H9 (cell line): ENCODE measurements around the gene CACNA1A. TPM values are rescaled to one million over a fixed set of nuclear protein-coding genes. Genes with fewer than 3 reads are reported as not detected.

Source experiments
- DNase-seq: peaks from one replicate; pipeline ENCODE4 v3.0.0-alpha.2; 2017
- H2AFZ ChIP-seq: one replicate; pipeline ENCODE4 v1.6.1; 2013; ENCODE audit warnings: mild to moderate bottlenecking, low read length, control low read depth, moderate library complexity
- H2AK5ac ChIP-seq: 2 replicates; pipeline ENCODE4 v1.6.1; 2013; ENCODE audit warnings: low read length, control low read depth, mixed read lengths; ENCODE audit not compliant: insufficient read length
- H2BK120ac ChIP-seq: one replicate; pipeline ENCODE4 v1.6.1; 2013; ENCODE audit warnings: low read depth, mild to moderate bottlenecking, low read length, control low read depth, inconsistent platforms; ENCODE audit not compliant: poor library complexity, severe bottlenecking
- H2BK12ac ChIP-seq: 2 replicates; pipeline ENCODE4 v1.6.1; 2013; ENCODE audit warnings: low read length, control low read depth, mixed read lengths, low read depth; ENCODE audit not compliant: insufficient read length
- H2BK15ac ChIP-seq: 2 replicates; pipeline ENCODE4 v1.6.1; 2013; ENCODE audit warnings: low read depth, low read length, control low read depth
- H2BK20ac ChIP-seq: one replicate; pipeline ENCODE4 v1.6.1; 2013; ENCODE audit warnings: low read depth, mild to moderate bottlenecking, low read length, control low read depth, inconsistent platforms; ENCODE audit not compliant: poor library complexity, severe bottlenecking
- H2BK5ac ChIP-seq: 2 replicates; pipeline ENCODE4 v1.6.1; 2013; ENCODE audit warnings: low read length, control low read depth, mixed read lengths; ENCODE audit not compliant: insufficient read length
- H3K14ac ChIP-seq: 2 replicates; pipeline ENCODE4 v1.6.1; 2013; ENCODE audit warnings: low read length, control low read depth; ENCODE audit not compliant: insufficient read depth
- H3K18ac ChIP-seq: 2 replicates; pipeline ENCODE4 v1.6.1; 2013; ENCODE audit warnings: low read depth, mild to moderate bottlenecking, mixed read lengths, low read length, control low read depth; ENCODE audit not compliant: insufficient read length
- H3K23ac ChIP-seq: 2 replicates; pipeline ENCODE4 v1.6.1; 2013; ENCODE audit warnings: low read length, control low read depth, mixed read lengths, low read depth; ENCODE audit not compliant: insufficient read length
- H3K23me2 ChIP-seq: 2 replicates; pipeline ENCODE4 v1.6.1; 2013; ENCODE audit warnings: low read depth, mild to moderate bottlenecking, mixed read lengths, low read length, control low read depth; ENCODE audit not compliant: insufficient read length, poor library complexity, severe bottlenecking
- H3K27ac ChIP-seq: 2 replicates; pipeline ENCODE4 v1.5.1; 2013; ENCODE audit warnings: low read length, control low read depth, mixed read lengths, low read depth; ENCODE audit not compliant: insufficient read length
- H3K27me3 ChIP-seq: 2 replicates; pipeline ENCODE4 v1.6.1; 2013; ENCODE audit warnings: low read length, control low read depth, inconsistent platforms; ENCODE audit not compliant: insufficient read depth
- H3K4ac ChIP-seq: 2 replicates; pipeline ENCODE4 v1.6.1; 2013; ENCODE audit warnings: low read depth, mild to moderate bottlenecking, control low read depth, inconsistent platforms, low read length, moderate library complexity
- H3K4me1 ChIP-seq: 2 replicates; pipeline ENCODE4 v1.6.1; 2013; ENCODE audit warnings: low read length, control low read depth, inconsistent platforms; ENCODE audit not compliant: insufficient read depth
- H3K4me2 ChIP-seq: 2 replicates; pipeline ENCODE4 v1.6.1; 2013; ENCODE audit warnings: low read length, control low read depth, mixed read lengths; ENCODE audit not compliant: insufficient read length, insufficient read depth
- H3K56ac ChIP-seq: 2 replicates; pipeline ENCODE4 v1.6.1; 2013; ENCODE audit warnings: low read depth, mild to moderate bottlenecking, mixed read lengths, low read length, control low read depth; ENCODE audit not compliant: insufficient read length
- H3K79me1 ChIP-seq: 2 replicates; pipeline ENCODE4 v1.6.1; 2013; ENCODE audit warnings: low read depth, mild to moderate bottlenecking, moderate library complexity, low read length, control low read depth, inconsistent platforms; ENCODE audit not compliant: insufficient read depth, poor library complexity, severe bottlenecking
- H3K79me2 ChIP-seq: 2 replicates; pipeline ENCODE4 v1.6.1; 2013; ENCODE audit warnings: low read length, control low read depth, inconsistent platforms; ENCODE audit not compliant: insufficient read depth
- H3K9ac ChIP-seq: 2 replicates; pipeline ENCODE4 v1.6.1; 2013; ENCODE audit warnings: low read length, control low read depth, mixed read lengths; ENCODE audit not compliant: insufficient read length; ENCODE audit errors: extremely low read depth
- H3K9me3 ChIP-seq: one replicate; pipeline ENCODE4 v1.6.1; 2013; ENCODE audit warnings: low read depth, low read length, inconsistent platforms; ENCODE audit not compliant: control insufficient read depth
- H3T11ph ChIP-seq: one replicate; pipeline ENCODE4 v1.6.1; 2013; ENCODE audit warnings: mild to moderate bottlenecking, low read length, control low read depth, inconsistent platforms
- H4K20me1 ChIP-seq: one replicate; pipeline ENCODE4 v1.6.1; 2013; ENCODE audit not compliant: control insufficient read depth, insufficient read length, insufficient read depth
- H4K5ac ChIP-seq: 2 replicates; pipeline ENCODE4 v1.6.1; 2013; ENCODE audit warnings: low read depth, mild to moderate bottlenecking, mixed read lengths, low read length, control low read depth; ENCODE audit not compliant: insufficient read length
- H4K8ac ChIP-seq: replicated peaks from 2 replicates; pipeline ENCODE4 v1.6.1; 2013; ENCODE audit warnings: low read length, control low read depth, mixed read lengths, low read depth; ENCODE audit not compliant: insufficient read length
- H4K91ac ChIP-seq: 2 replicates; pipeline ENCODE4 v1.6.1; 2013; ENCODE audit warnings: low read depth, mild to moderate bottlenecking, moderate library complexity, mixed read lengths, low read length, control low read depth; ENCODE audit not compliant: insufficient read length
- H3K27ac Mint-ChIP-seq, 3 experiments: 2 replicates in 2 of 3; 3 replicates in 1 of 3; pipeline ENCODE4 v1.8.0; 2020 to 2021; ENCODE audit warnings: mixed read lengths in 3 of 3, mild to moderate bottlenecking in 1 of 3, moderate library complexity in 1 of 3
- H3K27me3 Mint-ChIP-seq: 2 replicates; pipeline ENCODE4 v1.8.0; 2021; ENCODE audit warnings: low read depth, mild to moderate bottlenecking, moderate library complexity, mixed read lengths
- H3K36me3 Mint-ChIP-seq, 3 experiments: 2 replicates in 2 of 3; 3 replicates in 1 of 3; pipeline ENCODE4 v1.8.0; 2020 to 2021; ENCODE audit warnings: low read depth in 3 of 3, mixed read lengths in 3 of 3; ENCODE audit not compliant: insufficient read depth in 1 of 3
- H3K4me1 Mint-ChIP-seq, 2 experiments: 2 replicates each; pipeline ENCODE4 v1.8.0; 2020; ENCODE audit warnings: mixed read lengths in 2 of 2
- H3K4me3 Mint-ChIP-seq, 2 experiments: 2 replicates in 1 of 2; 3 replicates in 1 of 2; pipeline ENCODE4 v1.8.0; 2020 to 2021; ENCODE audit warnings: mild to moderate bottlenecking in 2 of 2, mixed read lengths in 2 of 2, moderate library complexity in 1 of 2
- H3K9me3 Mint-ChIP-seq, 2 experiments: 2 replicates in 1 of 2; 3 replicates in 1 of 2; pipeline ENCODE4 v1.8.0; 2020; ENCODE audit warnings: mild to moderate bottlenecking in 2 of 2, mixed read lengths in 2 of 2, moderate library complexity in 1 of 2
- WGBS: extraction: QIAGEN DNeasy Blood & Tissue Kit; methylation state at CpG from one replicate; pipeline ENCODE4 v1.1.7; 2013; ENCODE audit warnings: missing lambda C conversion rate, low lambda C conversion rate, mixed read lengths; ENCODE audit not compliant: insufficient read length; ENCODE audit errors: extremely low coverage; 5-methylcytosine and 5-hydroxymethylcytosine counted together
- total RNA-seq: library from RNA; stranded (reverse); gene quantifications from 2 replicates; pipeline ENCODE4 v1.2.1, GENCODE V29; 2021
- TF ChIP-seq, protein P1 (sequence below): fragments of 200-600 bp; sonication (generic); conservative IDR thresholded peaks from 3 replicates; pipeline ENCODE4 v1.8.0; 2021; ENCODE audit warnings: antibody characterized with exemption, mild to moderate bottlenecking

The CACNA1A gene
- total RNA-seq, 1 experiment from 2014 or later, result 8.0 TPM

GRCh38 chr19:13269348-13269747, 236.9 kb downstream of the CACNA1A start:
- no peak overlapping the region for H3K23ac ChIP-seq
- no peaks in the 10 kb centered on the region for H3K79me2 ChIP-seq
- H3K4me1 Mint-ChIP-seq, result peaks cover 0 to 6% of the 10 kb centered on the region in 2 experiments; a peak in 2 of 4 replicates

More at GRCh38 chr19:13269348-13269747, 236.9 kb downstream of the CACNA1A start:
- H2BK15ac ChIP-seq, result no peak overlapping the region
- DNase-seq, result no peak
- no peaks in the 10 kb centered on the region for H3K79me1 ChIP-seq
- no peak overlapping the region for H3K18ac ChIP-seq
- Mint-ChIP-seq H3K27ac (peak overlapping the region in 1 of 3 experiments; percentile 94; a peak in 1 of 7 replicates), H3K36me3 (peaks cover 0 to 33% (median 29%) of the 10 kb centered on the region in 3 experiments; a peak in 5 of 7 replicates), H3K4me3 (no peak overlapping the region), H3K27me3 (peaks cover 3% of the 10 kb centered on the region; the same call in 1 of the 2 replicates), H3K9me3 (peaks cover 15 to 27% of the 10 kb centered on the region in 2 experiments)
- no peaks in the 10 kb centered on the region for H3K9me3 ChIP-seq
- no peaks in the 10 kb centered on the region for H4K20me1 ChIP-seq
- H2BK12ac ChIP-seq, result no peak overlapping the region
- no peak overlapping the region for H3K27ac ChIP-seq
- H3K9ac ChIP-seq, result no peak overlapping the region
- no peak overlapping the region for H4K5ac ChIP-seq
- H3T11ph ChIP-seq, result no peak overlapping the region
- no peaks in the 10 kb centered on the region for H3K23me2 ChIP-seq
- H2BK20ac ChIP-seq, result no peak overlapping the region
- no peaks in the 10 kb centered on the region for H3K4me1 ChIP-seq
- no peak overlapping the region for H3K56ac ChIP-seq
- H4K91ac ChIP-seq, result no peak overlapping the region
- H3K14ac ChIP-seq, result no peak overlapping the region
- H3K4me2 ChIP-seq, result no peak overlapping the region
- H3K27me3 ChIP-seq, result no peaks in the 10 kb centered on the region
- no peak overlapping the region for H2BK120ac ChIP-seq
- no peak overlapping the region for H3K4ac ChIP-seq
- no CpG with 5 or more reads among the region's 10 CpGs for WGBS
- H2AK5ac ChIP-seq, result no peak overlapping the region
- no peak overlapping the region for H4K8ac ChIP-seq
- no peak overlapping the region for H2AFZ ChIP-seq
- TF ChIP-seq, protein P1, sequence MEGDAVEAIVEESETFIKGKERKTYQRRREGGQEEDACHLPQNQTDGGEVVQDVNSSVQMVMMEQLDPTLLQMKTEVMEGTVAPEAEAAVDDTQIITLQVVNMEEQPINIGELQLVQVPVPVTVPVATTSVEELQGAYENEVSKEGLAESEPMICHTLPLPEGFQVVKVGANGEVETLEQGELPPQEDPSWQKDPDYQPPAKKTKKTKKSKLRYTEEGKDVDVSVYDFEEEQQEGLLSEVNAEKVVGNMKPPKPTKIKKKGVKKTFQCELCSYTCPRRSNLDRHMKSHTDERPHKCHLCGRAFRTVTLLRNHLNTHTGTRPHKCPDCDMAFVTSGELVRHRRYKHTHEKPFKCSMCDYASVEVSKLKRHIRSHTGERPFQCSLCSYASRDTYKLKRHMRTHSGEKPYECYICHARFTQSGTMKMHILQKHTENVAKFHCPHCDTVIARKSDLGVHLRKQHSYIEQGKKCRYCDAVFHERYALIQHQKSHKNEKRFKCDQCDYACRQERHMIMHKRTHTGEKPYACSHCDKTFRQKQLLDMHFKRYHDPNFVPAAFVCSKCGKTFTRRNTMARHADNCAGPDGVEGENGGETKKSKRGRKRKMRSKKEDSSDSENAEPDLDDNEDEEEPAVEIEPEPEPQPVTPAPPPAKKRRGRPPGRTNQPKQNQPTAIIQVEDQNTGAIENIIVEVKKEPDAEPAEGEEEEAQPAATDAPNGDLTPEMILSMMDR, result no peak
- no peak overlapping the region for H2BK5ac ChIP-seq
